RWPE1 (cell line): ENCODE results near the gene ITGB5.

Source experiments
- CTCF ChIA-PET: fragments of 350-600 bp; sonication (Branson Sonifier 250); formaldehyde crosslinking; extraction: SDS; loops from one replicate; lab custom pipeline; 2021; lab: Yijun Ruan, JAX
- POLR2A ChIA-PET: fragments of 400-600 bp; formaldehyde crosslinking; extraction: SDS; loops from one replicate; lab custom pipeline; 2020; ENCODE audit warnings: antibody characterized with exemption; ENCODE audit not compliant: low non-redundant PET; lab: Yijun Ruan, JAX
- DNase-seq: peaks from one replicate; pipeline ENCODE4 v3.0.0; 2012; ENCODE audit warnings: low spot score
- H3K27ac ChIP-seq: fragments of 450-650 bp; 2 replicates; pipeline ENCODE4 v1.5.1; 2017
- CTCF ChIP-seq: fragments of 450-650 bp; conservative IDR thresholded peaks from 2 replicates; pipeline ENCODE4 v1.5.1; 2017; ENCODE audit warnings: low read depth, mild to moderate bottlenecking

Gene ITGB5

DNA sequence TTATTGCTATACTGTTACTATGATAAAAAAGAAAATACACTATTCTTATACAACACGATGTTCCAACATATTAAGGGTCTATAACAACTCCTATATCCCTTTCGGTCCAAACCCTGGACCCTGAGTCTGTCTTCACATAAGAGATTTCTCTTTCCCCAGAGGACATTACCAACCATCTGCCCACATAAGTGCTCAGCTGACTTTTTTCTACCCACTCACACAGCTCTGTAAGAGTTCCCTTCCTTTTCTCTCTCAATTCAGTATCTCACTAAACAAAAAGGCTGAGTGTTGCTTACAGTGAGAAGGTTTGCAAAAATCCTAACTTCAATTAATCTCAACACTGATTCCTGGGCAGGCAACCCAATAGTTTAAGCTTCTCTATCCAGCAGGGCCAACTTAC lies 30.5 kb downstream of the ITGB5 start:
- POLR2A ChIA-PET = no interaction called here
- no peak overlapping the region for H3K27ac ChIP-seq
- CTCF ChIA-PET = interaction anchor here (1.3 kb wide), 1 partner anchor 11 kb away, joined by 5 read pairs; no protein-coding TSS in a partner anchor
- DNase-seq = no peak
- TF ChIP-seq CTCF = no peak

DNA sequence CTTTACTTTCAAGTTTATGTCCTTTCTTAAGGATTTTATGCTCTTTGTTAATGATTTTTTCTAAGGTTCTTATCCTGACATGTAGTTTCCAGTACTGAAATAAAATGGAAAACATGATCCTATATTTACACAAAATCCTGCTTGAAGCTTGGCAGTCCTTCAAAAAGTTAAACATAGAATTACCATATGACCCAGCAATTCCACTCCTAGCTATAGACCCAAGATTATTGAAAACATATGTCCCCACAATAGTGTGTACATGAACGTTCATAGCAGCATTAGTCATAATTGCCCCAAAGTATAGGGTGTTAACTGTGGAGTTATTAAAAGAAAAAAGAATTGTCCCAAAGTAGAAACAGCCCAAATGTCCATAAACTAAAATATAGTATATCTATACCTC lies 33.2 kb downstream of the ITGB5 start:
- CTCF ChIA-PET = no interaction called here
- no peak for DNase-seq
- TF ChIP-seq CTCF = no peak
- POLR2A ChIA-PET = no interaction called here
- no peak overlapping the region for H3K27ac ChIP-seq

DNA sequence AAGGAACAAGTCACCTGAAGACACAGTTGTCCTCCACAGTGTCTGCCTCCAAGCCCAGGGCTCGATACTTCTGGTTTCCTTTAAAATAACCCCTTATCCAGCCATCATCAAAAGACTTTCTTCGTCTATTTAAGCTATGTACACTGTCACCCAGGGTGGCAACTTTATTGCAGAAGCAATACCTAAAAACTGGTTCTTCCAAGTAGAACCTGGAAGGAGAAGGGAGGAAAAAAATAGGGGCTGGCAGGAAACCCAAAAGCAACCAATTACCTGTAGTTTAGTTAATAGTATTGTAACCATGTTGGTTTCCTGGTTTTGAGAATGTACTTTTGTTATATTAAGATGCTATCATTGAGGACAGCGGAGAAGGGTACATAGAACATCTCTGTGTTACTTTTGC lies 33.7 kb downstream of the ITGB5 start:
- DNase-seq = no peak
- CTCF ChIA-PET = no interaction called here
- POLR2A ChIA-PET = no interaction called here
- TF ChIP-seq CTCF = no peak
- H3K27ac ChIP-seq = no peak overlapping the region

- ChIA-PET CTCF (no interaction called here), POLR2A (no interaction called here)
- H3K27ac ChIP-seq = no peak overlapping the region
- no peak for DNase-seq
- TF ChIP-seq CTCF = no peak
Observed at GRCh38 chr3:124851905-124852304, 35.3 kb downstream of the ITGB5 start.

DNA sequence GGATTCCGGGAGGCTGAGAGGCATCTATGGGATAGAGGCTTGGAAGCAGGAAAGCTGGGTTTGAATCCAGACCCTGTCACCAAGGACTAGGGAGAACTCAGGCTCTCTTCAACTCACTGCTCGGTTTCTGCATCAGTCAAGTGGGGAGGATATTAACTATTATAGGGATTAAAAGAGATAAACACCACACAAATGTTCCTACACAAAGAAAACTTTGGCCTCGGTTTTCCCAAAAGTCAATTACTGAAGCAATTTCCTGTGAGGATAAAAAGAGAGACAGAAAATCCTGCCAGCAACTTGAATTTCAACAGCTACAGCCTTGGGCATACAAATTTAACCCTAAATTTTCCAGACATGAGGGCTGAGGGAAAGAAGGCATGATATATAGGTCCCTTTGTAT lies 36.0 kb downstream of the ITGB5 start:
- POLR2A ChIA-PET = no interaction called here
- no peak overlapping the region for H3K27ac ChIP-seq
- no peak for TF ChIP-seq CTCF

DNA sequence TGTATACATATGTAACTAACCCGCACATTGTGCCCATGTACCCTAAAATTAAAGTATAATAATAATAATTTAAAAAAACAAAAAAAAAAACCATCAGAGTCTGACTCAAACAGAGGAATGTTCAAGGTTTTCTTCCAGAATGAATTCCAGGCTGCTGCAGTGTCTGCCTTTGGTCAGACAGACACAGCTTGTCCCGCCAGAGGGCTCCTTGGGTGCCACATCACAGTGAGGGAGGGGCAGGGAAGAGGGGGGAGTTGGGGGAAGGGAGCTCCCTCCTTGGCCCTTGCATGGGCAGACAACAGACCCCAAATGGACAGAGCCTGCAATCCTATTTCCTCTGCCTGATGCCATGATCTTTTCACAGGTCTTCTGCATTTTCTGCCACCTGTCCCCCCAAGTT lies 36.5 kb downstream of the ITGB5 start:
- POLR2A ChIA-PET = no interaction called here
- CTCF ChIA-PET = interaction anchor here (0.6 kb wide), 1 partner anchor 1051 kb away, joined by 4 read pairs; no protein-coding TSS in a partner anchor
- TF ChIP-seq CTCF = no peak
- no peak for DNase-seq
- H3K27ac ChIP-seq = no peak overlapping the region

More for the DNA sequence above, 36.0 kb downstream of the ITGB5 start:
- DNase-seq = no peak
- CTCF ChIA-PET = no interaction called here

GRCh38 chr3:124850212-124850611 lies 37.0 kb downstream of the ITGB5 start:
- DNase-seq = no peak
- ChIA-PET CTCF (interaction anchor here (0.6 kb wide), 1 partner anchor 1051 kb away, joined by 4 read pairs; no protein-coding TSS in a partner anchor), POLR2A (no interaction called here)
- no peak overlapping the region for H3K27ac ChIP-seq
- no peak for TF ChIP-seq CTCF
